NCI-H187 treated with DMSO at 0.1 percent for 48 hours (cell line): ENCODE data around the gene KRT28.
"Not testable (repeated sequence)": the region's sequence is repeated elsewhere in the genome, so short reads cannot be mapped to it uniquely, and the experiment has no call there.

Experiments
- DNase-seq: peaks from one replicate; lab custom pipeline; 2025; lab: John Stamatoyannopoulos, UW

KRT28 gene

DNA sequence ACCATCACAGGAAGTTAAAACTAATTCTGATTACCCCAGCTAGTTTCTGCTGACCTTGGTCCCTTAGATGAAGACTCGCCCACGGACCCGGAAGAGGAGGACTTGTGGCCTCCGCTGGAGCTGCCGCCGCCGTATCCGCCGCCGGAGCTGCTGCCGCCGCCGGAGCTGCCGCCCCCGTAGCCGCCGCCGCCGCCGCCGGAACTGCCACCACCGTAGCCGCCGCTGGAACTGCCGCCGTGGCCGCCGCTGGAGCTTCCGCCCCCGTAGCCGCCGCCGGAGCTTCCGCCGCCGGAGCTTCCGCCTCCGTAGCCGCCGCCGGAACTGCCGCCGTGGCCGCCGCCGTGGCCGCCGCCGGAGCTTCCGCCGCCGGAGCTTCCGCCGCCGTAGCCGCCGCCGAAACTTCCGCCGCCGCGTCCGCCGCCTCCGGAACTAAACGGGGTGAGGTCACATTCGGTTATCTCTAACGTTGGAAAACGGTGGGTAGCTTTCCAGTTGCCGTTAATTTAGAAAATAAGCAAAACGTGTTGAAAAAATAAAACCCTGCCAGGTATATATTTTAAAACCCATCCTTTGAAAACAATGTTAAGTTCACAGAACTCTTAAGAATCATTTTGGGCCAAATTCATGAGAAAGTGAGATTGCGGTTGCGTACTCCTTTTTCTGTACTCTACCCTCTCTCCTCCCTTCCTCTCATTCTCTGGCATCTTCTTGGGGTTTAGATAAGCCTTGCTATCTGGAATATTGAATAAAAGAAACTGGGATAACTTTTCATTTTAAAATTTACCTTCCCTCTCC, 19.2 kb upstream of the KRT28 start:
- no peak for DNase-seq

DNA sequence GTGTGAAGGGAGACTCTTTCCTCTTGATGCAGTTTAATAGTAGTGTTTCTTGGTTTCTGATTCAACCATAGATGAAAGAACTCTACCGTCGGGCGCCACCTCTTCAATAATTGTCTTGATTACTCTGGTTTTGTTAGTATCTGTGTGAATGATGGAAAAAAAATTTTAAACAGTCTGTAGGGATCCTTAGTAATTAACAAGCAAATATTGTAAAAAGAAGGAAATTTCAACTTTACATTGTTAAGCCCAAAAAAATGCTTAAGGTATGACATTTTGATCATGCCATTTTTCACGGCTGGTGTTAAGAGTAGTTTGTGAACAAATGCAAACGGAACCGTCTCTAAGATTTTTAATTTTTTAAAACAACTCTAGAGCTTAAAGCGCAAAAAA, 18.6 kb upstream of the KRT28 start:
- no peak for DNase-seq

DNA sequence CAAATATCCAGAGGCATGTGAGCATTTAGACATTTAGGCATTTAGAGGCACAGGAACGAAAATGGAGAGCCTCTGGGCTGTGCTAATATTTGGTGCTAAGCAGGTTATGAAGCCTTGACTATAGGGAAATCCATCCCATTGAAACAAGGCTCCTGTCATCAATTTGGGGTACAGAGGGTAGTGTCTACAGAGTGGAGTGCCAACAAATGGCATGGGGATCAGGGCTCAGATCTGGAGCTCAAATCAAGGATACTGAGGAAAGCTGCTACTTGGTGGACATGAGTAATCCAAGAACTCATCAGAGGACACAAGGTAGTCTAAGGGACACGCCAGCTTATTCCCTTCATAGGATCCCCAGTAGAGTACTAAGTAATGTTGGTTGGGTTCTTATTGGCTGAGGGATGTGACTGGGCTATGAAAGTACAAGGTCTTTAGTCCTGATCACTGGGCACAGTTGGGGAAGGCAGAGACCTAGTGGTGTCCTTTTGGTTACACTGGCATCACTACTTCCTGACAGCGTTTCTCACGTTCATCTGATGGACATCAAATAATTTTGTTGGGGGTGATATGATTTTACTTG, 17.4 kb upstream of the KRT28 start:
- DNase-seq, result no peak

DNA sequence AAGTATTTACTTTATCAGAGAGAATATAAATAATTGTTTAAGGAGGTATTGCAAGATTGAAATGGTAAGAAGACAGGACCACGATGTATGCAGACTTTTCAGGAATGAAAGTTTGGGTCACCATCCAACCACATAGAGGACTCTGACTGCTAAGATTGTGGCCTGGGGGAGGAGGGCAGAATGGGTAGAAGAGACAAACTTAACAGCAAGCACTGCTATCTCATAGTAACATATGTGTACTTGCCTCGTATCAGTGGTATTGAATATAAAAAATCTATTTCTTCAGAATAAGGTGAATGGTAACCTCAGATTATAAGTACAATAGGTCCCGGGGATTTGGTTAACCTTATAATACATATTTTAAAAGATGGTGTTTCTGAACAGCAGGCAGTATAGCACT, 16.8 kb upstream of the KRT28 start:
- no peak for DNase-seq

DNA sequence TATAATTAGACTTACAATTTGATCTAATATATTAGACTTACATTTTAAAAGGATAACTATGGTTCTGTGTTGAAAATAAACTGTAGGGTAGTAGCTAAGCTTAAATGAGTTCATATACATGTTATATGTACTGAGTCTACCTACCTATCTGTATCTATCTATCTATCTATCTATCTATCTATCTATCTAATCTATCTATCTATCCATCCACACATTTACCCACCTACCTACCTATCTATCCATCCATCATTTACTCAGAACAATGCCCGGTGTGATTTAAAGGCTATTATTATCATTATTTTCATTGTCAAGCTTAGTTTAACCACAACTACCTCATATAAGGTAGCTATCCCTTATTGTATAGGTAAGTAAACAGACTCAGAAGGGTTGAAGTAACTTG, 15.6 kb upstream of the KRT28 start:
- no peak for DNase-seq

DNA sequence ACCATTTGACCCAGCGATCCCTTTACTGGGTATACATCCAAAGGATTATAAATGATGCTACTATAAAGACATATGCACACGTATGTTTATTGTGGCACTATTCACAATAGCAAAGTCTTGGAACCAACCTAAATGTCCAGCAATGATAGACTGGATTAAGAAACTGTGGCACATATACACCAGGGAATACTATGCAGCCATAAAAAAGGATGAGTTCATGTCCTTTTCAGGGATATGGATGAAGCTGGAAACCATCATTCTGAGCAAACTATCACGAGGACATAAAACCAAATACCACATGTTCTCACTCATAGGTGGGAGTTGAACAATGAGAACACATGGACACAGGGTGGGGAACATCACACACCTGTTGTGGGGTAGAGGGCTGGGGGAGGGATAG, 14.9 kb upstream of the KRT28 start:
- DNase-seq, result not testable (repeated sequence)

DNA sequence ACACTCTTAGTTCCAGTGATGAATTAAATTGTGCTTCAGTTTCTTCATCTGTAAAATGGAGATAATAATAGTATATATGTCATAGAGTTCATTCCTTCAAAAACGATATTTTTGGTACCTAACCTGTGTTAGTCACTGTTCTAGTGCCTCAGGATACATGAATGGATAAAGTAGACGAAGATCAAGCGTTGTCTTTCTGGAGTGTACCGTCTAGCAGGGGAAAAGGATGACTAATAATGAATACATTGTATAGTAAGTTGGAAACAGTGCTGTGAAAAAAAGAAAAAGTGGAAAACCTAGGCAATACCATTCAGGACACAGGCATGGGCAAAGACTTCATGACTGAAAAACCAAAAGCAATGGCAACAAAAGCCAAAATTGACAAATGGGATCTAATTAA, 14.0 kb upstream of the KRT28 start:
- no peak for DNase-seq

DNA sequence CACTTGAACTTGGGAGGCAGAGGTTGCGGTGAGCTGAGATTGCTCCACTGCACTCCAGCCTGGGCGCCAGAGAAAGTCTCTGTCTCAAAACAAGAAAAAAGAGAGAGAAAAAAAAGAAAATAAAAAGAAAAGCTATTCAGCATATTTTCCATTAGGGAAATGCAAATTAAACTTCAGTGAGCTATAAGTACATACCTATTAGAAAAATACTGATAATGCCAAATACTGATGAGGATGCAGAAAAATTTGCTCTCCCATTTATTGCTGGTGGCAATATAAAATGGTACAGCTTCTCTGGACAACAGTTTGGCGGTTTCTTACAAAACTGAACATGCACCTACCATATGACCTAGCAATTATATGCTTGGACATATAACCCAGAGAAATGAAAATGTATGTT, 12.9 kb upstream of the KRT28 start:
- no peak for DNase-seq

DNA sequence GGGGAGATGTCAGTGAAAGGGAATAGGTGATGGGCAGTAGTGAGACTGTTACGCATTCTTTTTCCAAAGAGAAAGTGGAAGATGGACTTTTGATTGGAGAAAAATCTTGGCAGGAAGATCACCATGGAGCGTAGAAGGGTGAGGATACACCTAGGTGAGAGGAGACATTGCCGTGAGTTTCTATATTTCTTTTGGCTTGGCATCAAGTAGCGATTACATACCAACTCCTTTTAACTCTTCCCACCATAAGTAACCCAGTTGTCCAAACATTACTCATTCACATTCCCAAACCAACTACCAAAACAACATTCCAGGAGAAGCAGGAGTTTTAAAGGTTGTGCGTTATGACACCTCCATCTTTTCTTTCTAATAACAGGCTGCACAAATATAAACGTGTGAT, 10.7 kb upstream of the KRT28 start:
- DNase-seq, result no peak

DNA sequence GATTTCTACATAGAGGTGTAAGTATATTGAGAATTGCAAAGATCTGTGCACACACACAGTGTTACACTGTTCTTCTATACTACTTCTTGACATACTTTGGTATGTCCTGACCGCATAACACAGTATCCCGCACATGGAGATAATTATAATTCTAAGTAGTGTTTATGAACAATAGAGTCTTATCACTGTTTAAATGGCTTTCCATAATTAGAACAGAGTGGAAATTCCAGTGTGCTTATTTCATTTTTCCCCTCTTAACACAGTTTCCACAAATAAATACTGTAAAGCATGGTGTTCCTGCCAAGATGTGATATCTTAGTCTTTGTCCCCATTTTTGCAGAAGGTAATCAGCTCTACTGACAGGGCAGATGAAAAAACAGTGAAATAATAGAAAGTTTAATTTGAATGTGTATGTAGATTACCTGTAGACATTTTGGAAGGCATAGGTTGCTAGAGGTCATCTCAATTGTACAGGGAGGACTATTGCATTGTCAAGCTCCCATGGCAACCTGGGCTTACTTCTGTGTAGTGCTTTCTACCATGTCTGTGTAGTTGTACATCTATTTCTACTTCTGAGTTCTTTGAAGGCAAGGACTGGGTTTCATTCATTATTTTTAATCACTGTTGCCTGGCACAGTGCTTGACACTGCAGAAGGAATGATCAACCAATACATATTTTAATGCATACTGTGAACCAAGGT, 10.1 kb upstream of the KRT28 start:
- no peak for DNase-seq

DNA sequence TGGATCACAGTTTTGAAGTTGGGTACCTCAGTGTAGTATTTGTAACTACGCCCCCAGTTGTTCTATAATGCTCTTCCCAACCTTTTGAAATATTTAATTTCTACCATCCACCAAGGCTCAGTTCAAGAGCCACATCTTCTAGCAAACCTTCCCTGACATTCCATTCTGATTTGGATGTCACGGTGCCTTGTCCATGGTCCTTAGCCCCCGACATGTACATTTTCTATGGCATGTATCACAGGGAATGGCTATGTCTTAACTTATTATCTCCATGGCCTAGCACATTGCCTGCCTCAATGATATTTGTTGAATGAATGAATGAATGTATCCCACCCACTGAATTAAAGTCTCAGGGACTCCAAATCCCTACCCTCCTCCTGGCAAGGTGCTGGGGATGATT, 6.4 kb upstream of the KRT28 start:
- DNase-seq, result no peak

DNA sequence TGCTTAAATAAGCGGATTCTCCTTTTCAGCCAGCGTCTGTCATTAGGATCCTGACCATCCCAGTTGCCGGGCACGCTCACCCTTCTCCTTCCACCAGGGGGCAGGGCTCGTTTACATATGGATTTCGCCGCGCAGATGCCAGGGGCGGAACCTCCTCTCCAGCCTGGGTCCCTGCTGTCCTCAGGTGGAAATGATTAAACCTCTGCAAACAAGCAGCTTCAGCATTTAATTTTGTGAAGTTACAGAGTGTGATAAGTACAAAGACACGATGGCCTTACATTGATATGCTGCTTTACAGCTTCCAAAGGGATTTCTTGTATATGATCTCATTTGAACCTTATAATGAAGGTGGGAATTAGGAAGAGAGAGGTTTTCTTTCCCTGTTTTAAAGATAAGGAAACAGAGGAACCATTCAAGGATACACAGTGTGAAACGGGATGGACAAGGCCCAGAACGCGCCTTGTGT, 3.9 kb upstream of the KRT28 start:
- DNase-seq, result peak; percentile 49

DNA sequence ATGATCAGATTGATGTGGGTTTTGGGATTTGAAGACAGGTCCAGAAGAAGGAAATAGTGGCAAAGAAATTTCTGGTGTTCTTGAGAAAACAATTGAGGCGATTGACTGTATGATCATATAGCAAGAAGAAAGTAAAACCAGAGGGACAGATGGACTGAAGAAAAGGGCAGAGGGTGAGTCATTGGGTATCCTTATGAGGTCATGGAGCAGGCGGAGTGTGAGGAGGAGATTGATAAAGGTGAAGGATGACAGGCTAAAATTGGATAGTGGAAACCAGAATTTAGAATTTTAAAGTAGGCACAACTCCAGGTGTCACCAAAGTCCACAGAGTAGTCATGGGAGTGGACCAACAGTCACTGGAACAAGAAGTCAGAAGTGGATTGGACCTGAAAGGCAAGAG, 1.4 kb upstream of the KRT28 start:
- DNase-seq, result no peak

DNA sequence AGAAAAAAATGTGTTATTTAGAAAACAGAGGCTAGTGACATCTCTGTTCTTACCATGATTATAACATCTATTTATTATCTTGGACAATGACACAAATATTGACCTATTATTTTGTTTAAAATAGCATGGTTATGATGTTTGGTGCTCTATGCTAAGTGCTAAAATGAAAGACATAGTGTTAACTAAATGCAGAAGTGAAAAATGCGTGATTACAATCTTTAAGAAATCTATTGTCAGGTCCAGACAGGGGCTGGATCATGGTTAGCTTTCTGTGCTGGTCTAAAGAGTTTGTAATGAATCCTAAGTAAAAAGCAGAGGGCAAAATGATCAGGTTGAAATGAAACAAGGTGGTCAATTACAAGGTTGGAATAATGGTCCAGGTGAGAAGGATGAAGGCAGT, 622 bp upstream of the KRT28 start:
- DNase-seq, result no peak

DNA sequence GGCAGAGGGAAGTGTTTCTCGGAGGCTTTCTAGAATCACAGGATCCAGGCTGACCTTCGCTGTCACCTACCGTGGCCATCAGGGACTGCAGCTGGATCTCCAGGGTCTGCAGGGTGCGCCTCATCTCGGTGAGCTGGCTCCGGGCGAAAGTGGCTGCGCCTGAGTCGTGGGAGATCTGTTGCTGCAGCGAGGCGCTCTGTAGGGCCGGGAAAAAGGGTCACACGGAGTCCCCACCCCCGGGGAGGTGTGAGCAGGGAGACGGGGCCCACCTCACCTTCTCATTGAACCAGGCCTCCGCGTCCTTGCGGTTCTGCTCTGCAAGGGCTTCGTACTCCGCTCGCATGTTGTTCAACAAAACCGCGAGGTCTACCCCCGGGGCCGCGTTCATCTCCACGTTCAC, 2.9 kb downstream of the KRT28 start:
- DNase-seq, result no peak

DNA sequence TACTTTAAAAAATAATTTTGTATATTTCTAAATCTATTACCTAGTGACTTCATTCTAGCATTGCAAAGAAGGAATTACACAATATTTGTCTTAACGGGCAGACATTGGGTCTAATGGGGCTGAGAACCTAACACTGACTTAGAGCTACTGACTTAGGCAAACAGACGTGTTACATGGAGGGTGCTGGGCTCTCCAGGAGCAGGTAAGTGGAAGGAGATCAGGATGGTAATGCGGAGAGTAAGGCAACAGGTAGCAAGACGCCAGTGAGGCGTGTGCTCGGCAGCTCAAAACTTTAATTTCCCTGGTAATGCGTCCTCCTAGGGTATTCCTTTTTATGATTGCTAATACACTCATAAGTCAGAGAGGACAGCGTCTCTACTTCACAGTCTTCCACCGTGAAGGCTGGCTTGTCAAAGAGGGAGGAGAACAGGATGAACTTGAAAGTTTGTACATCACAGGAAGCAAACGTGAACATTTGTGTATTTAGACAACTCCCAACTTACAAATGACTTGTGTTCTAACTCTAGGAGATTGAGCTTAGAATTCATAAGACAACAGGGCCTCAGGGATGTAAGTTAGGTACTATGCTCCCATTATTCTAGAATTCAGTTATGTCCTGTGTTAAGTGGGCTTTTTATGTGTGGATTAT, 4.6 kb downstream of the KRT28 start:
- no peak for DNase-seq

DNA sequence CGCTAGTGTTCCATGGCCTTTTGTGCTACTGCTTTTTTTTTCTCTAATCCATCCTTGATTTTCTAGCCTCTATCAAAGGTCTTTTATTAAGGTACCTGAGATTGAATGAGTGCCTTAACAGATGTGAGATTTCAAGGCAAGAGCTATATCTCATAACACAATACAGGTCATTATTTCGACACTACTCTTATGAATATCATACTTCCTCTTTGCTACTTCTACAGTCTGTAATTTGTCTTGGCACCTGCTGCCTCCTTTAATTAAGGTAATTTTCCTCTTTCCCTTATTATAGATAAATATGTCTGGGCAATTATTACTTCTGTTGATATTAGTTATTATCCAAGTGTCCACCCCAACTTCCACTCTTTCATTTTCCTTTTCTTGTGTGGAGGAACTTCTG, 5.3 kb downstream of the KRT28 start:
- no peak for DNase-seq

DNA sequence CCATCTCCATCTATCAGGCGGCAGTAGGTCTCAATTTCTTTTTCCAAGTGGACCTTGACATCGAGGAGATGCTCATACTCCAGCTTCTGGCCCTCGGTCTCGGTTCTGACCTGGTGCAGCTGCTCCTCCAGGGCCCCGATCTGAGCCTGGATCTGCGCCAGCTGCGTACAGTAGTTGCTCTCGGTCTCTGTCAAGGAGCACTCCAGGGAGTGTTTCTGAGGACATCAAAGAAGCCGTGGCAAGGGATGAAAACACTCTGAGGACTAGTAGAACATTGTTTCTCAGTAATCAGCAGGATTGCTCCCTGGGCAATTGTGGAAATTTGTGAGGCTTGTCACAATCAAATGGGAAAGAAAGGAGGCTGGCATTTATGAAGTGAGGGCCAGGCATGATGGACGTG, 5.9 kb downstream of the KRT28 start:
- peak; percentile 33 for DNase-seq

DNA sequence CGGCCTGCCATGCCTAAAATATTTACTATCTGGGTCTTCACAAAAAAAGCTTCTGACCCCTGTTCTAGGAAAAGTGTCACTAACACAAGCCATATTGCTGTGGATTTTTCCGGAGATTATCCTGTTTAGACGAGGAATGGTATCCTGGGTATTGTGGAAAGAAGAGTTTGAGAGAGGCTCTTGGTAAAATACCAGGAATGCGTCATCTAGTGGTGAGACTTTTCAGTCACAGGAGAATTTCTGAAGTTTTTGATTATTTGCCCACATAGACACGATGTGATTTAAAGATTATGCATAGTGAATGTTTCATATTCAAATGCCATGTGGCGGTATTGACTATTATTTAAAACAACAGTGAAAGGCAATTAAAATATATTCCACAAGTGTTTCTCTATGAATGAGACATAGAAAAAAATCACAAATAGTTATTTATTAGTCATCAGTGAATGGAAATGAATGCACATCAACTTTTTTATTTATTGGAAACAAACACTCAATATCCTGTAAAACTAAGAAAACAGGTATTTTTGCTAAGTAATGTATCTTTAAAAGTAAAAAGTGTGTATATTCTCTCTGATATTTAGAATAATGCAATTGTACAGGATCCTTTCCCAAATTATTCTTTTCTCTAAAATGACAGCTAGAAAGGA, 7.8 kb downstream of the KRT28 start:
- DNase-seq, result no peak

DNA sequence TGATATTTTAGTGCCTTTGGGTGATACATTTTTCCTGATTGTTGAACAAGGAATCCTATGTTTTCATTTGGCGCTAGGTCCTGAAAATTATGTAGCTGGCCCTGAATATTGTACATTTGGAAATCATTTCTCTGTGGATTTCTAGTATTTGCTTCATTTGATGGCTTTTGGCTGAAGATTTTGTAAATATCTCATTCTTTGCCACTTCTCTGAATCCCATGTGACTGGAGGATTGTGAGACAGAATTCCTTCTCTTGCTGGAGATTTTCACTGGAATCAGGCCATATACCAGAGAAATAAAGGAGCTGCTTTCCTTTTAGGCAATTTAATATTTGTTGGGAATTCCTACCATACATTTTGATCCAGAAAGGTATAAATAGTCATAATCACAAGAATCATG, 8.6 kb downstream of the KRT28 start:
- DNase-seq, result no peak

DNA sequence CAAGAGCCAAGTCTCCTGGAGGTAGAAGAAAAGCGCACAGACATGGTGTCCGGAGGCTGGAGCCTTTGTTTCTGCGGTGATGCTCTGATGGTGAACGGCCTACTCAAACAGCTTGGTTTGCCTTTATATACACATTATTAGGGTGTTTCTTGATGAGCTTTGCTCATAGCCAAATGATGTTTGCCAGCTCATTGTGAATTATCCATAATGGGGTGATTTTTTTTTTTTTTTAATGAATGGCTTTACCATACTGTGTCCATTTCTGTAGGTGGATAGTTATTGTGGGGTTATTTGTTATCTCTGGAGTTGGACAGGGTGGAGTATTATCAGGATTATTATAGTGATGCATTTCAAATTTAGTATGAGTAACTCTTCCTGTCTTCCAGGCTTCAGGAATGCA, 17.3 kb downstream of the KRT28 start, which contains the start of gene KRT27:
KRT27 (minus strand) TSS at position 101 of the 400 bp plus-strand sequence; CDS start at position 44, 57 bp downstream.
- no peak for DNase-seq
